ENCODE results near the gene TACR1. TPM values are rescaled to one million over a fixed set of nuclear protein-coding genes. Genes with fewer than 3 reads are reported as not detected.

Gene TACR1
- total RNA-seq, 2 donors from 2014 or later, result not detected

- Mint-ChIP-seq H3K27ac (no peak overlapping the region), H3K27me3 (no peaks in the 10 kb centered on the region), H3K4me3 (no peak overlapping the region), H3K4me1 (no peaks in the 10 kb centered on the region), H3K36me3 (ENCODE audit: low read depth) (peaks cover 6% of the 10 kb centered on the region), H3K9me3 (no peaks in the 10 kb centered on the region)
- no peak for ATAC-seq (replicated peaks)
Measured at GRCh38 chr2:75002007-75002406, 197.3 kb downstream of the TACR1 start.

- H3K4me1 Mint-ChIP-seq, result no peaks in the 10 kb centered on the region
- H3K4me3 Mint-ChIP-seq, result no peak overlapping the region
- H3K27me3 Mint-ChIP-seq, result no peaks in the 10 kb centered on the region
- ATAC-seq (replicated peaks), result no peak
- no peaks in the 10 kb centered on the region for H3K9me3 Mint-ChIP-seq
- peaks cover 6% of the 10 kb centered on the region for H3K36me3 Mint-ChIP-seq (ENCODE audit: low read depth)
- H3K27ac Mint-ChIP-seq, result no peak overlapping the region
Measured at GRCh38 chr2:74999468-74999867, 199.9 kb downstream of the TACR1 start.

Other genes starting within 250 kb of the TACR1 start
- gene POLE4, start 240.9 kb downstream of the TACR1 start, total RNA-seq, result 10 to 100 TPM; 48.3 to 73.6 TPM